IPS DF 4.7 (cell line): ENCODE results near the gene PRR36.
"Not testable (repeated sequence)": the region's sequence is repeated elsewhere in the genome, so short reads cannot be mapped to it uniquely, and the experiment has no call there.

Source experiments
- DNase-seq: peaks from one replicate; pipeline ENCODE4 v3.0.0-alpha.2; 2013; ENCODE audit warnings: low spot score; ENCODE audit errors: extremely low read depth

Gene PRR36

DNA sequence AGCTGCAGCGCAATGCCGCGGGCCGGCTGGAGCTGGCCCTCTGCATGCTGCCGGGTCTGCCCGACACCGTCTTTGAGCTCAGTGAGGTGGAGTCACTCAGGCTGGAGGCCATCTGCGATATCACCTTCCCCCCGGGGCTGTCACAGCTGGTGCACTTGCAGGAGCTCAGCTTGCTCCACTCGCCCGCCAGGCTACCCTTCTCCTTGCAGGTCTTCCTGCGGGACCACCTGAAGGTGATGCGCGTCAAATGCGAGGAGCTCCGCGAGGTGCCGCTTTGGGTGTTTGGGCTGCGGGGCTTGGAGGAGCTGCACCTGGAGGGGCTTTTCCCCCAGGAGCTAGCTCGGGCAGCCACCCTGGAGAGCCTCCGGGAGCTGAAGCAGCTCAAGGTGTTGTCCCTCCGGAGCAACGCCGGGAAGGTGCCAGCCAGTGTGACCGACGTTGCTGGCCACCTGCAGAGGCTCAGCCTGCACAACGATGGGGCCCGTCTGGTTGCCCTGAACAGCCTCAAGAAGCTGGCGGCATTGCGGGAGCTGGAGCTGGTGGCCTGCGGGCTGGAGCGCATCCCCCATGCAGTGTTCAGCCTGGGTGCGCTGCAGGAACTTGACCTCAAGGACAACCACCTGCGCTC lies 25.7 kb upstream of the PRR36 start:
- no peak for DNase-seq

DNA sequence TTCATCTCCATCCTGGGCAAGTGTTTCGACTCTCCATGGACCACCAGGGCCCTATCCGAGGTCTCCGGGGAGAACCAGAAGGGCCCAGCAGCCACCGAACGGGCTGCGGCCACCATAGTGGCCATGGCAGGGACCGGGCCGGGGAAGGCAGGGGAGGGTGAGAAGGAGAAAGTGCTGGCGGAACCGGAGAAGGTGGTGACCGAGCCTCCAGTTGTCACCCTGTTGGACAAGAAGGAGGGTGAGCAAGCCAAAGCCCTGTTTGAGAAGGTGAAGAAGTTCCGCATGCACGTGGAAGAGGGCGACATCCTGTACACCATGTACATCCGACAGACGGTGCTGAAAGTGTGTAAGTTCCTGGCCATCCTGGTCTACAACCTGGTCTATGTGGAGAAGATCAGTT lies 24.8 kb upstream of the PRR36 start:
- DNase-seq, result no peak

DNA sequence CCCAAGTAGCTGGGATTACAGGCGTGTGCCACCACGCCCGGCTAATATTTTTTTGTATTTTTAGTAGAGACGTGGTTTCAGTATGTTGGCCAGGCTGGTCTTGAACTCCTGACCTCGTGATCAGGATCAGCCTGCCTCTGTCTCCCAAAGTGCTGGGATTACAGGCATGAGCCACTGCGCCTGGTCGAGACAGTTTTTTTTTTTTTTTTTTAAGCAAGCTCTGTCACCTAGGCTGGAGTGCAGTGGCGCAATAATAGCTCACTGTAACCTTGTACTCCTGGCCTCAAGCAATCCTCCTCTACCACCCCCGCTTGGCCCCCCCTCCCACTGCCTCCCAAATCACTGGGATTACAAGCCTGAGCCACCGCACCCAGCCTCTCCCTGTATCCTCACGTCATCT lies 23.1 kb upstream of the PRR36 start:
- no peak for DNase-seq

DNA sequence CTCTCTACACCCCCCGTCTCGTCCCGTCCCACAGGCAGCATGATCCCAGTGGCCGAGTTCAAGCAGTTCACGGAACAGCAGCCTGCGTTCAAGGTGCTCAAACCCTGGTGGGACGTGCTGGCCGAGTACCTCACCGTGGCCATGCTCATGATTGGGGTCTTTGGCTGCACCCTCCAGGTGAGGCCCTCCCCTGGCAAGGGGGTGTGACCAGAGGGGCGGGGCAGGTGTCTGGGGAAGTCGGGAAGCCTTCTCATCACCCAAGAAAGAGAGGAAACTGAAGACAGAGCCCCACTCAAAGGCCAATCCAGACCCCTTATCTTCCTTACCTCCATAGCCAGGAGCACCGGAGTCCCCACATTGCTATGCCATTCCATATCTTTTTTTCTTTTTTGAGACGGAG lies 21.4 kb upstream of the PRR36 start:
- DNase-seq, result no peak

DNA sequence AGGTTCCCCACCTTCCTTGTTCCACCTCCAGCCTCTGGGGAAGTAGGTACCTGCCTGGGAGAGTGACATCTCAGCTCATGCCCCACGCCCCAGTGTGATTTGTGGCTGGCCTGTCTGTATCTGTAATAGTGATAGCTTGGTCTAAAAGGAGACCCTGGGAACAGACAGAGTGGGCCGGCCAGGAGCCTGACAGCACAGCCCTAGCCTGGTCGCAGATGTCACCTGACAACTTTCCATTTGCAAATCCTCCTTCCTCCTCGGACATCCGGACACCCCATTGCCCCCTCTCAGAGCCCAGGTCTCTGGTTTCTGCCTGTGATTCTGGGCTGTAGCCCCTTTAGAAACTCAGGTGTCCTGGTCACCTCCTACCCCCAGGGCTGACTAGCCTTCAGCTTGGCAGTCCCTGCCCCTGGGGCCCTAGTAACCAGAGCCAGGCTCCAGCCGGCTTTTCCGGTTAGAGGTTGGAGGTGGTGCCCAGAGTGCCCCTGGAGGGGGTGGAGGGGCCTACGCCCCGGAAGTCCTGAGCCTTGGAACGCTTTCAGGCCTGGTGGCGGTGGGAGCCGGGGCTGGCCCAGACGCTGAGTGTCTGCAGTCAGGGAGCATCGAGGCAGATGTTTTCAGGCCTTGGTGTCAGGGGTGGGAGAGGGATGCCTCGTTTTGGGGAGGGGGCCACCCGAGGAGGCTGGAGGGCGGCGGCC lies 20.6 kb upstream of the PRR36 start:
- no peak for DNase-seq

DNA sequence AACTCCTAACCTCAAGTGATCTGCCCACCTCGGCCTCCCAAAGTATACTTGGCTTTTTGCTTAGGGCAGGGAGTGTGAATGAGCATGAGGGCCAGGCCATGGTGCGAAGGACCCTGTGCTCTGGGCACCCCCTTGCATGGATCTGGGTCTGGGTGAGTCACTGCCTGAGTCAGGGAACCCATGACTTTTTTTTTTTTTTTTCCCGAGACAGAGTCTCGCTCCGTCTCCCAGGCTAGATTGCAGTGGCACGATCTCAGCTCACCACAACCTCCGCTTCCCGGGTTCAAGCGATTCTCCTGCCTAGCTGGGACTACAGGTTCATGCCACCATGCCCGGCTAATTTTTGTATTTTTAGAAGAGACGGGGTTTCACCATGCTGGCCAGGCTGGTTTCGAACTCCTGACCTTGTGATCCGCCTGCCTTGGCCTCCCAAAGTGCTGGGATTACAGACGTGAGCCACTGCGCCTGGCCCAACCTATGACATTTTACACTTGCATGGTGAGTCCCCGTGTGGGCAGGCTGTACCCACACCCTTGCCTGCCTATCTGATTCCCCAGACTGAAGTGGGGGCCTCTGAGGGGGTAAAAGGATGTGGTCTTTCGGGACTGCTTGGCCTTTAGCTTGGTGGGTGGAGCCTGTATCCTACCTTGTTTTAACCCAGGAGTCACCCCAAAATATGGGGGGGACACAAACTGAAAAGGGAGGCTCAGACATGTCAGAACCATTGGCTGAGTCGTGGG lies 19.3 kb upstream of the PRR36 start:
- not testable (repeated sequence) for DNase-seq

DNA sequence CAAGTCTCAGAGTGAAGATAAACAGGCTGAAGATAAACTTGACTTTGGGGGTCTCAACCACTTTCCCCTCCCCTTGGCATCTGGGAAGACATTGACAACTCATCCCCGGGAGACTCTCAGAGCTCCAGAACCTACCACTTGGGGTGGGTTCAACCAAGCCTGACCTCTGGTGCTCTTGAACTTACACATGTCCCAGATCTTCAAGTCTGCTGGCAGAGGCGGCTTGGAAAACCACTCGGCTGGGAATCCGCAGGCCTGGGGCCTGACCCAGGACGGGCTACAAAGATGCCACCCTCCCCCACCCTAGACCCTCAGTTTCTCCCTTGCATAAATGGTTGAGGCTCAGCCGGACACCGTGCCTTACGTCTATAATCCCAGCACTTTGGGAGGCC lies 14.6 kb upstream of the PRR36 start:
- no peak for DNase-seq

DNA sequence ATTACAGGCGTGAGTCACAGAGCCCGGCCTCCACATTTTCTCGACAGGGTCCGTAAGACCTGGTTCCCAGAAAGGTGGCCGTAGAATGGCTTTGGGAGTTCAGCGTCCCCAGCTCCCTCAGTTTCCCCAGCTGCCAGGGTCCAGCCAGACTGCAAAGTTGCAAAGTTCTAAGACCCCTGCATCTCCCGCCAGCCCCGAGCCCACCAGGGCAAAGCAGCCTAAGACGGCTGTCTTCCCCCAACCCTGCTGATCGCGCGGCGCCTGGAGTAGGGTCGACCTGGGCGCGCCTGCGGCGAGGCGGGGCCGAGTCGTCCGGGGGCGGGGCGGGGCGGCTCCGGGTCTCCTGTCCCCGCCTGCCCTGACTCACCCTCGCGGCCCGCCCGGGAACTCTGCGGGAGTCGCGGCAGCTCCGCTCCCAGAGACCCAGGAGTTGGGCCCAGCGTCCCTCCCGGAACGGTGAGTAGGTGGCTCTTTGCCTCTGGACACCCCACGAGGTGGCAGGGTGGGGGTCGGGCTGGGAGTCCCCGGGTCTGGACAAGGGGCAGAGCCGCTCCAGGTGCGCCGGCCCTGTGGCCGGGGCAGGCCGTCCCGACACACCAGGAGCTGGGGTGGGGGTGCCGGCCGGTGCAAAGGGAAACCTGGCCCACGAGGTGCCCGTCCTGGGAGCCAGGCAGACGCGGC lies 14.1 kb upstream of the PRR36 start, which contains the start of gene LRRC8E:
TSS of gene LRRC8E (plus strand) at position 366 of the 681 bp plus-strand sequence. CDS start 7,094 bp downstream, outside the sequence.
- DNase-seq, result no peak

DNA sequence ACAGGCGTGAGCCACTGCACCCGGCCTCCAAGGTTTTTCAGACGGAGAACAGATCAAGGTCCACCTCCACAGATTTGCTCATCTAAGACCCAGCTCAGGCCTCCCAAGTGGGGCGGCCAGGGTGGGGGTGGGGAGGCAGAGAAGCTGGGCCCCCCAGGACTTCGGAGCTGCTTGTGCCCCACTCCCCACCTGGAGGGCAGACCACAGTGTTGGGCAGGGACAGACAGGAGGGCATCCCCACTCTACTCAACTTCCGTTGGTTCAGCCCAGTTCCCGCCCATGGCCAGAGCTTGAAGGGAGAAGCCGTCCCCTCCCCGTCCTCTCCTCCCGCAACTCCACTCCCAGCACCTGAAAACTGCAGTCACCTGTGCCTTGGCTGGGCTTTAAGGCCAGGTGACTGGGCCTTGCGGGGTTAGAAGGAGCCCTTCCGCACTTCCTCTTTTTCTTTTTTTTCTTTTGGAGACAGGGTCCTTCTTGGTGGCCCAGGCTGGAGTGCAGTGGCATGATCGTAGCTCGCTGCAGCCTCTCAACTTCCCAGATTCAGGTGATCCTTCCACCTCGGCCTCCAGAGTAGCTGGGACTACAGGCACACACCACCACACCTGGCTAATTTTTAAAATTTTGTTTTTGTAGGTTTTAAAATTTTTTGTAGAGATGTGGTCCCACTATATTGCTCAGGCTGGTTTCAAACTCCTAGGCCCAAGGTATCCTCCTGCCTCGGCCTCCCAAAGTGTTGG lies 13.4 kb upstream of the PRR36 start:
- no peak for DNase-seq

DNA sequence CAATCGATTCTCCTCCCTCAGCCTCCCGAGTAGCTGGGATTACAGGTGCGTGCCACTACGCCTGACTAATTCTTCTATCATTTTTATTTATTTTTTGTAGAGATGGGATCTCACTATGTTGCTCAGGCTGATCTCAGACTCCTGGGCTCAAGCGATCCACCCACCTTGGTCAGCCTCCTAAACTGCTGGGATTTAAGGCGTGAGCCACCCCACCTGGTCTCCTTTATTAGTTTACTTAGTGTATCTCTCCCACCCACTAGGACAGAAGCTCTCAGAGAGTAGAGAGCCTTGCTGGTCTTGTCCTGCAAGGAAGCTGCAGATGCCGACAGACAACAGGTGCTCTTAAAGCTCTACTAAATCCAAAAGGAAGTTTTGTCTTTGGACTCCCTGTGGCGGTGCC lies 11.6 kb upstream of the PRR36 start:
- no peak for DNase-seq

DNA sequence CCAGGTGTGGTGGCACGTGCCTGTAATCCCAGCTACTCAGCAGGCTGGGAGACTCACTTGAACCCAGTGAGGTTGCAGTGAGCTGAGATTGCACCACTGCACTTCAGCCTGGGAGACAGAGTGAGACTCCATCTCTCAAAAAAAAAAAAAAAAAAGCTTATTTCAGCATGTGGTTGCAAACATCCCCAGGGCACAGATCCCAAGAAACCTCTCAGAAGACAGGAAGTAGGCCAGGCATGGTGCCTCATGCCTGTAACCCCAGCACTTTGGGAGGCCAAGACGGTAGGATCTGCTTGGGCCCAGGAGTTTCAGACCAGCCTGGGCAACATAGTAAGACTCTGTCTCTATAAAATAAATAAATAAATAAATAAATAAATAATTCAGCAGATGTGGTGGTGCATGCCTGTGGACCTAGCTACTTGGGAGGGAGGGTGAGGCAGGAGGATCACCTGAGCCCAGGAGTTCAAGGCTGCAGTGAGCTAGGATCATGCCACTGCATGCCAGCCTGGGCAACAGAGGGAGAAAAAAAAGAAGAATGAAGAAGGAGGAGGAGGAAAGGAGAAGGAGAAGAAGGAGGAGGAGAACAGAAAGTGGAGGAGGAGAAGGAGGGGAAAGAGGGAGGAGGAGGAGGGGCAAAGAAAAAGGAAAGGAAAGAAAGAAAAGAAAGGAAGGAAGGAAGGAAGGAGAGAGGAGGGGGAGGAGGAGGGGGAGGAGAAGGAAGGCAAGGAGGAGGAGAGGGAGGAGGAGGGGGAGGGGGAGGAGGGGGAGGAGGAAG lies 9.8 kb upstream of the PRR36 start:
- no peak for DNase-seq

DNA sequence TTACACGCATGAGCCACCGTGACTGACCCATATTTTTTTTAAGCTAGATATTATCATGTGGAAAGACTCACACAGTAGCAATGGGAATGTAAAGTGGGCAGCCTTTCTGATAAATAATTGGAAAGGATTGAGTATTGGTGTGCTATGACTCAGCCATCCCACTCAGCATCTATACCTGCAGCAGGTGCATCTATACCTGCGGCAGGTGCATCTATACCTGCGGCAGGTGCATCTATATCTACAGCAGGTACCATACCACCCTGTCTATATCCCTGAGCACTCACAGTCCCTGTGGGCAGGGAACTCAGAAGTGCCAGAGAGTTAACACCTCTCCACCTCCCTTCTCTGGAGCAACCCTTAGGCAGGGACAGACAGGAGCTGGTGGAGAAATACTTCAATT lies 8.9 kb upstream of the PRR36 start:
- DNase-seq, result no peak

DNA sequence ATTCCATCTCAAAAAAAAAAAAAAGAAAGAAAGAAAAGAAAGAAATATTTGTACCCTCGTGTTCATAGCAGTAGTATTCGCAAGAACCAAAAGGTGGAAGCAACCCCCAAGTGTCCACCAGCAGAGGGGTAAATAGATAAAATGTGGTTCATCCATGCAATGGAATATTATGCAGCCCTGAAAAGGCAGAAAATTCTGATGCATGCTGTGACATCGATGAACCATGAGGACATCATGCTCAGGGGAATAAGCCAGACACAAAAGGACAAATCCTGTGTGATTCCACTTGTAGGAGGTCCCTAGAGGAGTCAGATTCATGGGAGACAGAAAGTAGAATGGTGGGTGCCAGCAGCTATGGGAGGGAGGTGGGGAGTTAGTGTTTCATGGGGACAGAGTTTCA lies 7.7 kb upstream of the PRR36 start:
- no peak for DNase-seq

DNA sequence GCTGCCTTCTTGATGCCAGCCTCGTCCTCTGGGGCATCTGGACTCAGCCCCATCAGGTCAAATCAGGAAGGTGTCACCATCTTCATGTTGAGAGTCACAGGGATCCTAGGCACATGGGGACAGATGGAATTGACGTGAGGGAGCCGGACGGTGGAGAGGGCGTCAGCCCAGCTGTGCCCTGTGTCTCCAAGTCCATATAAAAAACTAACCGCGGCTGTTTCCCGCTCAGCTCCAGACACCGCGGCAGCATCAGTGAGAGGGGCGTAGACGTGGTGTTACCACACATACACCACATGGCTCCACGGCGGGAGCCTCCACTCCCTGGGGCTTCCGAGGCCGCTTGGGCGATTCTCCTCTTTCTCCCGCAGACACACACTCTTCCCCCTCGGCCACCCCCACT lies 5.6 kb upstream of the PRR36 start:
- no peak for DNase-seq

DNA sequence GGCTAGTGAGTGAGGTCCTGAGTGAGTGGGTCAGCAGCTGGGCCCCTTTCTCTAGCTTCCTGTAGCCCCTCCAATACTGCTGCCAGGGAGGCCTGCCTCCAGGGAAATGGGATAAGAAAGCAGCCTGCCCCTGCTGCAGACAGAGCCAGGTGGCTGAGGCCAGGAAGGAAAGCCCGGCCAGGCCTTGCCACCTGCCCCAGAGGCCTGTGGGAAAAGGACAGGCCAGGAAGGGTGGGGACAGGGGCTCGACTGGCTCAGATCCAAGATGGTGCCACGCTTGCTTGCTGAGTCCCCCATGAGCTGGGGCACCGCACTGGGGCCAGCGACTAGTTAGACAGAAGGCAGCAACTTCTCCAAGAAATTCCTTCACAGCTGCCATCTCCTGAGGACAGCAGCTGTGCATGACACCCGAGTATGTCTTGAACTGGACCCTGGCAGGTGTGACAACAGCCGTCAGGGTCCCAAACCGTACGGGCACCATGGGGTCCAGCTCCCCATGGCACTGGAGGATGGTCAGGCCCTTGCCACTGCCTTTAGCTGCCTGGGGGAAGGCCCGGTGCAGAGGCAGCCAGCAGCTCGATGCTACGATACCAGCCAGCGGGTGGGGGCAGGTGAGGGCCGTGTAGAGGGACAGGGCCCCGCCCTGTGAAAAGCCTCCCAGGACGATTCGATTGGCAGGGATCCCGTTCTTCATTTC lies 5.1 kb upstream of the PRR36 start:
- no peak for DNase-seq

DNA sequence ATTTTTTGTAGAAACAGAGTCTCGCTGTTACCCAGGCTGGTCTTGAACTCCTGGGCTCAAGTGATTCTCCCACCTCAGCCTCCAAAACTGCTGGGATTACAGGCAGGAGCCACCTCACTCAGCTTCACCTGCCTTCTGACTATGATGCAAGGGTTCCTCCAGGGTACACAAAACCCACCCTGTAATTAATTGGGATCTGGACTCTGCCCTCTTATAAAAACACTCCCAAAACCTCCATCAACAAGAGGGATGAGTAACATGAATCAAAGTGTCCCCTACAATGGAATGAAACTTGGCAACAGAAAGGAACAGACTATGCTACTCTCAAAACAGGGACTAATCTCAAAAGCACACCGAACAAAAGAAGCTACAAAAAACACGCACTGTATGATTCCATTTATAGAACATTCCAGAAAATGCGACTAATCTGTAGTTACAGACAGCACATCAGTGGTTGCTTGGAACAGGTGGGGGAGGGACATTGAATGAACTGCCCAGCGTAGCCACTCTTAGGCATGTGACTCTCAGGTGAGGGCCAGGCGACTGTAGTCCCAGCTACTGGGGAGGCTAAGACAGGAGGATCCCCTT lies 3.2 kb upstream of the PRR36 start:
- DNase-seq, result no peak

DNA sequence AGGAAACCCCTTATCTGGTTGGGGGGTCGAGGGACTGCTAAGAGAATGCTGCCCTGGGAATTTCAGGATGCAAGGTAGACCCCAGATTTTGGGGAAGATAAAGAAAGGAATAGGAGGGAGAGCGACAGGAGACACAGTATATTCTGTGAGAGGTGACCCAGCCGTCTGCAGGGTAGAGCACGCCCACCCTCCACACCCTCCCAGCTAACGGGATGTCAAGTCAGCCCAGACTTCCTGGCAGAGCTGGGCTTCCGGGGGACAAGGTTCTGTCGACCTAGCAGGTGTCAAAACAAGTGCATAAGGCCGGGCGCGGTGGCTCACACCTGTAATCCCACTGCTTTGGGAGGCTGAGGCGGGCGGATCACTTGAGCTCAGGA lies 695 bp upstream of the PRR36 start:
- DNase-seq, result no peak

DNA sequence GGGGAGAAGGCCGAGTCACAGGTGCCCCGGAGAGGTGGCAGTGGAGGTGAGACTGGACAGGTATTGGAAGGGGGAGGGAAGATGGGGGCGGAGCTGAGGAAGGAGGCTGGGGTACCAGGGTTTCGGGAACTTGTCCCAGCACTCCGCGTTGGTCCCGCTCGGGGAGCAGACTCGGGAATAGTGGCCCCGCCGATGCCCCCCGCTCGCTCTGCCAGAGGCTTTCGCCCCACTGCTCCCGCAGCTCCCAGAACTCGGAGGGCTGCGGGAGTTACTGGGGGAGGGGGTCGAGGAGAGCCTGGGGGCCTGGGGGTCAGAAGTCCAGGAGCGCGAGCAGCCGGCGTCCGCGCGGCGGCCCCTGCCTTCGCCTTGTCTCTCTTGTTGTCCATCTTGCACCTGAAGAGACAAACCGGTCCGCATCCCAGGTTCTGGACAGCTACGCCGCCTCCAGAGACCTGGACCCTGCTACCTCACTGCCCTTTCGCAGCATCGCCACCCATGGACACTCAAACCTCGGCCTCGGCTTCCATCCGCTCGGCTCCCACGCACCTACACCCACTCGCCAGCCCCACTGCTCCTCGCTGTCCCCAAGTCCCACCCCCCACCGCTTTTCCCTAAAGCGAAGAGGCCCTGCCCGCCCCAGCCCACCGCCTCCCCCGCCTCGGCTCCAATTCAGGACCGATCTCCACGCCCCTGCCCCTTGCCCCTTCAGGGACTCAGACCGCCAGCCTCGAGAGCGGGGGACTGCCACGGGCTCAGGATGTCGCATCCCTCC lies 700 bp downstream of the PRR36 start:
- DNase-seq, result no peak
